Measurements from ENCODE around the gene RXFP1.

DNA sequence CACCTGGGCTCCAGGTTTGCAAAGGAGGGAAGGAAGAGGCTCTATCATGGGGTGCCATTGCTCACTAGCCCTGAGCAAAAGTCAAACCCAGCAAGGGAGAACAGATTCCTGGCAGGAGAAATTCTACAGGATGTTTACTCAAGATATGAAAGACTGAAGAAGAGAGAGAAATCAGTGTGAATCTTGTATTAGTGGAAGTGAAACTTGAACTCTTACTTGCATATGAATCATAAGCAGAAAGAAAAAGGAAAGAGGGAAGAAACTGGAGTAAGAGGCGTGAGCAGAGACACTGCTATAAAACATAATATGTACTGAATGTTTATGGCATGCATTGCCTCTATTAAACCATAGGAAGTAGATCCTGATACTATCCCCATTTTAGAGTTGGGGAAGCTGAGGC is 89.1 kb downstream of the RXFP1 start:
- TF ChIP-seq, protein P1, sequence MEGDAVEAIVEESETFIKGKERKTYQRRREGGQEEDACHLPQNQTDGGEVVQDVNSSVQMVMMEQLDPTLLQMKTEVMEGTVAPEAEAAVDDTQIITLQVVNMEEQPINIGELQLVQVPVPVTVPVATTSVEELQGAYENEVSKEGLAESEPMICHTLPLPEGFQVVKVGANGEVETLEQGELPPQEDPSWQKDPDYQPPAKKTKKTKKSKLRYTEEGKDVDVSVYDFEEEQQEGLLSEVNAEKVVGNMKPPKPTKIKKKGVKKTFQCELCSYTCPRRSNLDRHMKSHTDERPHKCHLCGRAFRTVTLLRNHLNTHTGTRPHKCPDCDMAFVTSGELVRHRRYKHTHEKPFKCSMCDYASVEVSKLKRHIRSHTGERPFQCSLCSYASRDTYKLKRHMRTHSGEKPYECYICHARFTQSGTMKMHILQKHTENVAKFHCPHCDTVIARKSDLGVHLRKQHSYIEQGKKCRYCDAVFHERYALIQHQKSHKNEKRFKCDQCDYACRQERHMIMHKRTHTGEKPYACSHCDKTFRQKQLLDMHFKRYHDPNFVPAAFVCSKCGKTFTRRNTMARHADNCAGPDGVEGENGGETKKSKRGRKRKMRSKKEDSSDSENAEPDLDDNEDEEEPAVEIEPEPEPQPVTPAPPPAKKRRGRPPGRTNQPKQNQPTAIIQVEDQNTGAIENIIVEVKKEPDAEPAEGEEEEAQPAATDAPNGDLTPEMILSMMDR (conservative IDR thresholded peaks at IDR 0.05) = no peak
- TF ChIP-seq ZFX (IDR thresholded peaks at IDR 0.05) = no peak

All from C4-2B (cell line).